Cardiac muscle cell (in vitro differentiated cells and primary cell): ENCODE measurements around the gene HMCN1. TPM values are rescaled to one million over a fixed set of nuclear protein-coding genes. Genes with fewer than 3 reads are reported as not detected.
A peak's percentile ranks its signal among the peaks of the same experiment; 100 is the strongest.

Source experiments
- DNase-seq, 2 donors: peaks; one replicate each; pipeline versions ENCODE4 v3.0.0 to v3.0.0-alpha.2; 2010 to 2017; ENCODE audit warnings: low read depth in 1 of 2, low spot score in 1 of 2
- H3K27ac ChIP-seq: fragments of 200-600 bp; sonication (generic); 2 replicates; pipeline ENCODE4 v1.5.1; 2016
- H3K27me3 ChIP-seq: fragments of 200-600 bp; sonication (generic); 2 replicates; pipeline ENCODE4 v1.6.0; 2016; ENCODE audit warnings: control low read depth
- H3K36me3 ChIP-seq: fragments of 200-600 bp; sonication (generic); 2 replicates; pipeline ENCODE4 v1.5.1; 2016; ENCODE audit warnings: control low read depth
- H3K4me1 ChIP-seq: fragments of 200-600 bp; sonication (generic); 2 replicates; pipeline ENCODE4 v1.8.1; 2017; ENCODE audit warnings: low read depth, mild to moderate bottlenecking, mixed run types
- H3K4me3 ChIP-seq: fragments of 200-600 bp; sonication (generic); 2 replicates; pipeline ENCODE4 v1.5.1; 2016; ENCODE audit warnings: mild to moderate bottlenecking
- H3K9me3 ChIP-seq: fragments of 200-600 bp; sonication (generic); 2 replicates; pipeline ENCODE4 v1.5.1; 2017; ENCODE audit warnings: low read depth, mild to moderate bottlenecking, control low read depth
- polyA plus RNA-seq: library from polyadenylated mRNA; unstranded; fragments of >200 nt; fragmentation: Nextera tagmentation; extraction: Ambion mirVana; gene quantifications from 2 replicates; pipeline ENCODE4 v1.2.1, GENCODE V29; 2016
- total RNA-seq: library from RNA; depleted of rRNA; stranded (reverse); fragments of >200 nt; gene quantifications from 2 replicates; pipeline ENCODE4 v1.2.3, GENCODE V29; 2016
- TF ChIP-seq, protein P1 (sequence below): IDR thresholded peaks from 2 replicates; pipeline ENCODE4 v1.5.1; 2012; ENCODE audit warnings: low read depth, mild to moderate bottlenecking, low read length

Gene HMCN1
- total and polyA plus RNA-seq, 2 experiments from 2014 or later, result 4.9 to 28.5 TPM

DNA sequence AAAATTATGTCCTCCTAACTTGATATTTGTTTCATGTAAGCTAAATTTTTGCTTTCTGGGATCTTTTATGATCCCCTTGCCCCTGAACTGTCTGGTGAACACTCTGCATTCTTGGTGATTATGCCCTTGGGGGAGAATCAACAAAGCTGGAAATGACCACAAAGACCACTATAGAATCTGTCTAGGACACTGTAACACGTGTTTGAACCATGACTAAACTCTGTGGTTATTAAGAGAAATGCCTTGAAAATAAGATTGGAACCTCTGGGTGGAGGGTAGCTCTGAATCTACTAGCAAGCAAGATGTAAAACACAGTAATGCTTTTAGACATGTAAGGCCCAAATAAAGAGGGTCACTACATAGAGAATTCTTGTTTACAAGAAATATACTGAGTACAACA, 237.5 kb downstream of the HMCN1 start:
- H3K4me1 ChIP-seq, result no peaks in the 10 kb centered on the region
- no peak overlapping the region for H3K27ac ChIP-seq
- peak in 1 of 2 donors; percentile 82 for DNase-seq
- H3K4me3 ChIP-seq, result no peak overlapping the region
- TF ChIP-seq, protein P1, sequence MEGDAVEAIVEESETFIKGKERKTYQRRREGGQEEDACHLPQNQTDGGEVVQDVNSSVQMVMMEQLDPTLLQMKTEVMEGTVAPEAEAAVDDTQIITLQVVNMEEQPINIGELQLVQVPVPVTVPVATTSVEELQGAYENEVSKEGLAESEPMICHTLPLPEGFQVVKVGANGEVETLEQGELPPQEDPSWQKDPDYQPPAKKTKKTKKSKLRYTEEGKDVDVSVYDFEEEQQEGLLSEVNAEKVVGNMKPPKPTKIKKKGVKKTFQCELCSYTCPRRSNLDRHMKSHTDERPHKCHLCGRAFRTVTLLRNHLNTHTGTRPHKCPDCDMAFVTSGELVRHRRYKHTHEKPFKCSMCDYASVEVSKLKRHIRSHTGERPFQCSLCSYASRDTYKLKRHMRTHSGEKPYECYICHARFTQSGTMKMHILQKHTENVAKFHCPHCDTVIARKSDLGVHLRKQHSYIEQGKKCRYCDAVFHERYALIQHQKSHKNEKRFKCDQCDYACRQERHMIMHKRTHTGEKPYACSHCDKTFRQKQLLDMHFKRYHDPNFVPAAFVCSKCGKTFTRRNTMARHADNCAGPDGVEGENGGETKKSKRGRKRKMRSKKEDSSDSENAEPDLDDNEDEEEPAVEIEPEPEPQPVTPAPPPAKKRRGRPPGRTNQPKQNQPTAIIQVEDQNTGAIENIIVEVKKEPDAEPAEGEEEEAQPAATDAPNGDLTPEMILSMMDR, result no peak
- H3K9me3 ChIP-seq, result no peaks in the 10 kb centered on the region
- H3K27me3 ChIP-seq, result no peaks in the 10 kb centered on the region
- peaks cover 5% of the 10 kb centered on the region for H3K36me3 ChIP-seq

GRCh38 chr1:185972096-185972850, 238.1 kb downstream of the HMCN1 start:
- H3K27ac ChIP-seq, result no peak overlapping the region
- no peaks in the 10 kb centered on the region for H3K9me3 ChIP-seq
- DNase-seq, result no peak
- TF ChIP-seq, protein P1, result no peak
- H3K4me1 ChIP-seq, result no peaks in the 10 kb centered on the region
- H3K4me3 ChIP-seq, result no peak overlapping the region
- no peaks in the 10 kb centered on the region for H3K27me3 ChIP-seq
- peaks cover 5% of the 10 kb centered on the region for H3K36me3 ChIP-seq

DNA sequence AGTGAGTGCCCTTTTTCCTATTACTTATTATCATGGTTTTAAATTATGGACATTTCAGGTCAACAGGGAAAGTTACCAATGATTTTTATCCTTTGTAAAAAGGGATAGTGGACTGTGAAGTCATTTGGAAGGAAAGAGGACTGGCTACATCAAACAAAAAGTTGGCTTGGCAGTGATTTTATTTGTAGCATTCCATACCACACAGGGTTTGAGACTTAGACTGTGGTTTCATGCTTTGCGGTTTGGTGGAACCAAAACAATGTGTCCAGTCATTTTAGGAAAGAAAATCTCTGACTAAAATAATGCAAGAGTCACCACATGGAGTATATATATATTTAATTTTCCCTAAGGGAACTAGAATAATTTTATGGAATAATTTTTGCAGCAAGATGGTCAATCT, 239.5 kb downstream of the HMCN1 start:
- H3K27ac ChIP-seq, result no peak overlapping the region
- no peaks in the 10 kb centered on the region for H3K9me3 ChIP-seq
- peak in 1 of 2 donors; percentile 94 for DNase-seq

GRCh38 chr1:185974367-185975170, 240.4 kb downstream of the HMCN1 start:
- H3K4me3 ChIP-seq, result no peak overlapping the region
- no peak overlapping the region for H3K27ac ChIP-seq
- no peaks in the 10 kb centered on the region for H3K27me3 ChIP-seq
- DNase-seq, result no peak
- H3K36me3 ChIP-seq, result peaks cover 5% of the 10 kb centered on the region
- TF ChIP-seq, protein P1, result no peak
- H3K4me1 ChIP-seq, result no peaks in the 10 kb centered on the region
- H3K9me3 ChIP-seq, result no peaks in the 10 kb centered on the region

More for the DNA sequence above, 239.5 kb downstream of the HMCN1 start:
- Histone ChIP-seq H3K36me3 (peaks cover 5% of the 10 kb centered on the region), H3K4me3 (no peak overlapping the region), H3K27me3 (no peaks in the 10 kb centered on the region), H3K4me1 (no peaks in the 10 kb centered on the region)
- TF ChIP-seq, protein P1, result no peak

GRCh38 chr1:185980891-185981290, 246.7 kb downstream of the HMCN1 start:
- no peak for DNase-seq
- Histone ChIP-seq H3K4me3 (no peak overlapping the region), H3K4me1 (peaks cover 4% of the 10 kb centered on the region), H3K9me3 (no peaks in the 10 kb centered on the region), H3K36me3 (no peaks in the 10 kb centered on the region), H3K27ac (no peak overlapping the region), H3K27me3 (no peaks in the 10 kb centered on the region)
- TF ChIP-seq, protein P1, result no peak
